Left lung (tissue), 10 donors: ENCODE data around the gene FGGY. TPM values are rescaled to one million over a fixed set of nuclear protein-coding genes. Genes with fewer than 3 reads are reported as not detected.

Source experiments
- ATAC-seq: fragments of 200-7000 bp; cut with Tn5 transposase; one replicate; pipeline ENCODE4 v1.9.1; 2020; ENCODE audit warnings: moderate library complexity
- DNase-seq, 4 donors: peaks; one replicate each; pipeline ENCODE4 v3.0.0-alpha.2; 2013 to 2020
- H3K27ac ChIP-seq, 2 donors: fragments of 200-600 bp; sonication (generic) in 1 of 2; one replicate each; pipeline versions ENCODE4 v1.5.0 to v1.8.0; 2020 to 2021
- H3K27me3 ChIP-seq, 2 donors: fragments of 200-600 bp; sonication (generic) in 1 of 2; one replicate each; pipeline versions ENCODE4 v1.5.0 to v1.8.0; 2020 to 2021
- H3K36me3 ChIP-seq, 2 donors: fragments of 200-600 bp; sonication (generic) in 1 of 2; one replicate each; pipeline versions ENCODE4 v1.5.0 to v1.8.0; 2020 to 2021
- H3K4me1 ChIP-seq, 2 donors: fragments of 200-600 bp; one replicate each; pipeline ENCODE4 v1.8.0; 2021
- H3K4me3 ChIP-seq, 2 donors: fragments of 200-600 bp; sonication (generic) in 1 of 2; one replicate each; pipeline versions ENCODE4 v1.5.0 to v1.8.0; 2020 to 2021; ENCODE audit warnings: mild to moderate bottlenecking in 1 of 2
- H3K9me3 ChIP-seq, 2 donors: fragments of 200-600 bp; sonication (generic) in 1 of 2; one replicate each; pipeline versions ENCODE4 v1.5.0 to v1.8.0; 2020 to 2021
- CTCF ChIP-seq, 2 donors: fragments of 200-600 bp; sonication (generic) in 1 of 2; IDR thresholded peaks; one replicate each; pipeline versions ENCODE4 v1.5.0 to v1.8.0; 2021; ENCODE audit warnings: antibody characterized with exemption in 2 of 2
- intact Hi-C, 2 donors: fragments of 100-400 bp; cut with DNase I; formaldehyde crosslinking; loops; one replicate each; pipeline versions ENCODE4 v1.11.2 to v1.14.2; 2022
- polyA plus RNA-seq, 6 donors: library from polyadenylated mRNA; unstranded; fragments of 120-200 nt; gene quantifications; one replicate each; pipeline ENCODE4 v1.2.1, GENCODE V29; 2013; ENCODE audit not compliant: insufficient read length in 6 of 6
- total RNA-seq, 2 donors: library from RNA; stranded (reverse); fragmentation: NEBNext Ultra II Directional; extraction: Animal tissue kit (Norgen Biotek cat#: 25700); gene quantifications; one replicate each; pipeline ENCODE4 v1.2.1, GENCODE V29; 2021
- donor health status: DM: no; HTN: yes; CAD: no.
- donor health status: DM: no; HTN: no; CAD: no.

The FGGY gene
- total and polyA plus RNA-seq, 8 donors = 13.5 to 22.7 (median 18.4) TPM

DNA sequence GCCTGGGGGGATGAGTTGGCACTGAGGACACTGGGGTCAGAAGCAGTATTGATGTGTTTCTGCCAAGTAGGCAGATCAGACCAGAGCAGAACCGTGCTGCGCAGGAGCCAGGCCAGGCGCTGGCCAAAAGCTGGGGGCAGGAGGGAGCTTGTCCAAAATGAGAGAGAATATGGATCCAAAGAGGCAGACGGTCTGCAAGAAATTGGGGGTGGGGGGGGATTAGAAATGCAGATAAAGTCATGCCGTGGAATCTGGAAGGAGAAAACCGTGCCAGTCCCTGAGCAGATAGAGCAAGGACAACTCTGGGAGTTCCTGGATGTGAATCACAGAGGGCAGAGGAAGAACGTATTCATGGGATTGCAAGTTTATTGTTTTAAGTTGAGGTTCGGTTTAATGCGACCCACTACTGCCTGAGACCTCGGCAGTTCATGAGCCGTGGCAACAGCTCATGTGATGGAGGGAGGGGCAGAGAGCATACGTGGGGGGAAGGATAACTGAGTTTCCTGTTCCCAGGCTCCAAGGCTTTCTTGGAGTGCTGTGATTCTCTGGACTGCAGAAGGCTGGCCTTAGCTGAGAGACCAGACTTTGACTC lies 224.0 kb downstream of the FGGY start:
- intact Hi-C loops = no loop called here
- no peaks in the 10 kb centered on the region for H3K9me3 ChIP-seq
- TF ChIP-seq CTCF (IDR thresholded peaks at IDR 0.05) = no peak
- H3K27me3 ChIP-seq = no peaks in the 10 kb centered on the region
- no peaks in the 10 kb centered on the region for H3K4me1 ChIP-seq
- no peaks in the 10 kb centered on the region for H3K36me3 ChIP-seq
- H3K27ac ChIP-seq = peak overlapping the region in 1 of 2 donors; percentile 9
- no peak overlapping the region for H3K4me3 ChIP-seq
- ATAC-seq (peak; percentile 41), DNase-seq (no peak)

DNA sequence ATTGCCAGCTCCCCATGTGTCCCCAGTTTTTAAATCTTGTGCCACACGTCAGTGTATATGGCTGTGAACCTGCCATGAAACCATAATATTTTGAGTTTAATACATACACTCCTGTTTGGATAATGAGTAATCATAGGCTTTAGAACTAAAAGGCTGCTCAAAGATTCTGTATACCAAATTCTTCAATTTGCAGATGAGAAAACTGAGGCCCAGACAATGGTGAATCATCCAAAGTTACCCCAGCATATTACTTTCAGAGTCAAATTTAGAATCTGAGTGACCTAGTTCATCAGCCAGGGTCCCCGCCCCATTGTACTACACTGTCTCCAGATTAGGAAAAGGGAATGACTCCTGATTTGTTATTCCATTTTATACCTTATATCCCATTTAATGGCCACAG lies 224.6 kb downstream of the FGGY start:
- Histone ChIP-seq H3K4me1 (no peaks in the 10 kb centered on the region), H3K36me3 (no peaks in the 10 kb centered on the region), H3K27me3 (no peaks in the 10 kb centered on the region), H3K4me3 (no peak overlapping the region), H3K27ac (peak overlapping the region in 1 of 2 donors; percentile 9), H3K9me3 (no peaks in the 10 kb centered on the region)
- ATAC-seq (no peak), DNase-seq (no peak)
- intact Hi-C loops = no loop called here
- TF ChIP-seq CTCF (IDR thresholded peaks at IDR 0.05) = no peak

DNA sequence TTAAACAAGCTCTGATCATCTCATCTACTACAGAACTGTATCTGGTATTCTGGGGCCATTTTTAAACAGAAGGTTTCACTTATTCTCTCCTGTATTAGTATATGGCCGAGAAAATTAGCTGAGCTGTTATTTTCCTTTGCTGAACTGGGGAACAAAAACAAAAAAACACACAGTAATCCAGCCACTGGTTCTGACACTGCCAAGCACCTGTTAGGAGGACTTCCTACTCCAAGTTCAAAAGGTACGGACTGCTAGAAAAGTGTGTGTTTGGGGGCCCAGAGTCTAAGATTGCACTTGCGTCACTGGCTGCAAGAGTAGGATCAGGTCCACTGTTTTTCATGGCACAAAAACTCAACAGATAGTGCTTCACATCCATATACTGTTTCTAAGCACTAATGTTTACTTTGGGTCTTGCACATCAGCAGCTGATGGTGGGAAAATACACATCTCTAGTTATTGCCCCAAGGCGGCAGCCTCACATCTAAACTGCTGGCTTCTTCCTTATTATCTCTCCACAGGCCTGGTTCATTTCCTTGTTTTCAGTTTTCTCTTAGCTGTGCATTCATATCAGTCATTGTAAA lies 226.1 kb downstream of the FGGY start:
- Histone ChIP-seq H3K27ac (no peak overlapping the region), H3K4me3 (no peak overlapping the region), H3K9me3 (no peaks in the 10 kb centered on the region), H3K36me3 (no peaks in the 10 kb centered on the region), H3K4me1 (no peaks in the 10 kb centered on the region), H3K27me3 (no peaks in the 10 kb centered on the region)
- intact Hi-C loops = no loop called here
- DNase-seq (no peak), ATAC-seq (no peak)
- TF ChIP-seq CTCF (IDR thresholded peaks at IDR 0.05) = no peak

GRCh38 chr1:59523745-59524450 lies 227.0 kb downstream of the FGGY start:
- H3K27ac ChIP-seq = no peak overlapping the region
- DNase-seq = peak in 1 of 4 donors; percentile 65
- no peak for TF ChIP-seq CTCF (IDR thresholded peaks at IDR 0.05)

DNA sequence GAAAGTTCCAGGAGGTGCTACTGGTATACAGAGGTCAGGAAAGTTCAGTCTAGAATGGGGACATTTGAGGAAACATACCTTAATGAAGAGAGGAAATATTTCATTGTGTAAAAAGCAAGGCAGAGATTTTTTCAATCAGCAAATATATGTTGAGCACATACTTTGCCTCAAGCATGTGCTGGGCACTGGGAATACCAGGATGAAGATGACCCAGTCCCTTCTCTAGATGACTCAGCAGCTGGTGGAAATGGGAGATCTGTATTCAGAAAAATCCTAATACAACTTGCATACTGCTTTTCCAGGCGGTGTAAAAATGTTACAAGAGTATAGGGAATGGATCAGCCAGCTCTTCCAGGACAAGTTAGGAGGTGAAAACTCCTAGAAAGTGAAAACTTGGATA lies 229.3 kb downstream of the FGGY start:
- intact Hi-C loops = no loop called here
- ATAC-seq = no peak
- Histone ChIP-seq H3K27ac (no peak overlapping the region), H3K36me3 (no peaks in the 10 kb centered on the region), H3K27me3 (no peaks in the 10 kb centered on the region), H3K9me3 (no peaks in the 10 kb centered on the region), H3K4me1 (no peaks in the 10 kb centered on the region), H3K4me3 (no peak overlapping the region)
- no peak for DNase-seq
- no peak for TF ChIP-seq CTCF (IDR thresholded peaks at IDR 0.05)

More at GRCh38 chr1:59523745-59524450, 227.0 kb downstream of the FGGY start:
- no peaks in the 10 kb centered on the region for H3K27me3 ChIP-seq
- no peaks in the 10 kb centered on the region for H3K4me1 ChIP-seq
- no peaks in the 10 kb centered on the region for H3K36me3 ChIP-seq
- intact Hi-C loops = no loop called here
- ATAC-seq = no peak
- H3K9me3 ChIP-seq = no peaks in the 10 kb centered on the region
- no peak overlapping the region for H3K4me3 ChIP-seq
